ENCODE measurements around the gene H2AZ1.

- TF ChIP-seq MAX (IDR thresholded peaks at IDR 0.05) (no peak), RAD21 (IDR thresholded peaks at IDR 0.05; ENCODE audit: low read depth) (no peak), CEBPB (IDR thresholded peaks at IDR 0.05) (no peak), NFIC (IDR thresholded peaks at IDR 0.05) (no peak), EGR1 (IDR thresholded peaks at IDR 0.05) (no peak), CREB1 (IDR thresholded peaks at IDR 0.05; ENCODE audit: low read depth) (no peak), YY1 (IDR thresholded peaks at IDR 0.05; ENCODE audit: low read depth) (no peak), TAF1 (IDR thresholded peaks at IDR 0.05; ENCODE audit: low read depth) (no peak), FOXM1 (IDR thresholded peaks at IDR 0.05; ENCODE audit: borderline replicate concordance, low read depth) (no peak), EP300 (IDR thresholded peaks at IDR 0.05; ENCODE audit: borderline replicate concordance) (no peak), TCF12 (IDR thresholded peaks at IDR 0.05; ENCODE audit: low read depth) (no peak)
These were observed 2.5 kb downstream of the H2AZ1 start for GRCh38 chr4:99947608-99948007.
